Sigmoid colon (tissue), 4 donors: ENCODE data around the gene LCP1.

Source experiments
- CTCF ChIP-seq, 4 experiments: fragments of 450-650 bp in 3 of 4; fragments of 200-600 bp in 1 of 4; IDR thresholded peaks; one replicate each; pipeline ENCODE4 v1.5.1; 2016 to 2019; ENCODE audit warnings: antibody characterized with exemption in 4 of 4, mild to moderate bottlenecking in 3 of 4, moderate library complexity in 2 of 4
- POLR2AphosphoS5 ChIP-seq, 4 donors: sonication (generic); formaldehyde crosslinking; IDR thresholded peaks; one replicate each; pipeline ENCODE4 v1.6.1; 2017; ENCODE audit warnings: antibody characterized with exemption in 4 of 4

GRCh38 chr13:46154136-46154801, 27.7 kb downstream of the LCP1 start:
- no peak for TF ChIP-seq CTCF (IDR thresholded peaks at IDR 0.05)
- no peak for TF ChIP-seq POLR2AphosphoS5 (IDR thresholded peaks at IDR 0.05)
